Loucy (cell line): Measurements from ENCODE around the gene RARB.

Experiments
- EZH2phosphoT487 ChIP-seq: fragments of 200-600 bp; IDR thresholded peaks from 2 replicates; pipeline ENCODE4 v1.6.1; 2018; ENCODE audit warnings: antibody characterized with exemption, mild to moderate bottlenecking, moderate library complexity, borderline replicate concordance
- TF ChIP-seq, protein P1 (sequence below): fragments of 200-600 bp; sonication (generic); conservative IDR thresholded peaks from 2 replicates; pipeline ENCODE4 v1.5.1; 2014; ENCODE audit warnings: mild to moderate bottlenecking, antibody characterized with exemption, low read length

DNA sequence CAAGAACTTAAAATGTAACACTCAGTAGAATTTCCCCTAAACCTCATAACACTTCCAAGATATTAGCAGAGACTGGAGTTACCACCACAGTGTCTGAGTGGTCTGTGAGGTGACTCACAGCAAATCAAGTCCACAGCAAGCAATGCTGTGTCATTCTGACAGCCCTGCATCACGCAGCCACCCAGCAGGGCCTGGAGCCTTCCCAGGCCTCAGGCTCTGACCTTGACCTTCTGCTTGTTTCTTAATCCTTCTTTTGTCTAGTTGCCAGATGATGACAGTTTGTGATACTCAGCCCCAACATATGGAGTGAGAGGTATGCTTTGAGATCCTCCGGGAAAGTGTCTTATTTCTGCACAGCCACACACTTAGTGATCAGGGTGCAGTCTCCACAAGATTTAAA, 154.2 kb downstream of the RARB start:
- TF ChIP-seq, protein P1, sequence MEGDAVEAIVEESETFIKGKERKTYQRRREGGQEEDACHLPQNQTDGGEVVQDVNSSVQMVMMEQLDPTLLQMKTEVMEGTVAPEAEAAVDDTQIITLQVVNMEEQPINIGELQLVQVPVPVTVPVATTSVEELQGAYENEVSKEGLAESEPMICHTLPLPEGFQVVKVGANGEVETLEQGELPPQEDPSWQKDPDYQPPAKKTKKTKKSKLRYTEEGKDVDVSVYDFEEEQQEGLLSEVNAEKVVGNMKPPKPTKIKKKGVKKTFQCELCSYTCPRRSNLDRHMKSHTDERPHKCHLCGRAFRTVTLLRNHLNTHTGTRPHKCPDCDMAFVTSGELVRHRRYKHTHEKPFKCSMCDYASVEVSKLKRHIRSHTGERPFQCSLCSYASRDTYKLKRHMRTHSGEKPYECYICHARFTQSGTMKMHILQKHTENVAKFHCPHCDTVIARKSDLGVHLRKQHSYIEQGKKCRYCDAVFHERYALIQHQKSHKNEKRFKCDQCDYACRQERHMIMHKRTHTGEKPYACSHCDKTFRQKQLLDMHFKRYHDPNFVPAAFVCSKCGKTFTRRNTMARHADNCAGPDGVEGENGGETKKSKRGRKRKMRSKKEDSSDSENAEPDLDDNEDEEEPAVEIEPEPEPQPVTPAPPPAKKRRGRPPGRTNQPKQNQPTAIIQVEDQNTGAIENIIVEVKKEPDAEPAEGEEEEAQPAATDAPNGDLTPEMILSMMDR: no peak
- no peak for TF ChIP-seq EZH2phosphoT487
